Stimulated activated CD4-positive, alpha-beta T cell treated with anti-CD3 and anti-CD28 coated beads, Interleukin-1b, Interleukin-23, amount 100 ng/mL, for 4 hours (primary cell): Measurements from ENCODE around the gene IZUMO4.

Experiments used
- DNase-seq, 2 donors: peaks; one replicate each; pipeline ENCODE4 v3.0.0-alpha.2; 2020; ENCODE audit warnings: low read depth in 2 of 2

IZUMO4 gene

GRCh38 chr19:2148482-2149135 lies 51.9 kb downstream of the IZUMO4 start:
- DNase-seq, result no peak
